OCI-LY3 (cell line): ENCODE measurements around the gene RFXAP.

ENCODE experiments used
- H2AFZ ChIP-seq: fragments of 200-600, 300-600 bp; shearing (Covaris generic); 2 replicates; pipeline ENCODE4 v1.6.0; 2014; ENCODE audit warnings: antibody characterized with exemption, low read depth, low read length
- H3K27ac ChIP-seq: fragments of 200-600, 300-600 bp; sonication (generic); 2 replicates; pipeline ENCODE4 v1.5.1; 2014; ENCODE audit warnings: mild to moderate bottlenecking, low read length, moderate library complexity, mixed read lengths
- H3K27me3 ChIP-seq: fragments of 200-600, 300-600 bp; sonication (generic); 2 replicates; pipeline ENCODE4 v1.6.1; 2014; ENCODE audit warnings: low read depth, low read length, mixed read lengths
- H3K36me3 ChIP-seq: fragments of 200-600, 300-600 bp; sonication (generic); replicated peaks from 2 replicates; pipeline ENCODE3; 2014; ENCODE audit warnings: low read depth, low read length, mixed read lengths
- H3K4me1 ChIP-seq: fragments of 300-600, 200-600 bp; sonication (generic); 2 replicates; pipeline ENCODE4 v1.6.1; 2014; ENCODE audit warnings: low read length, mixed read lengths
- H3K4me2 ChIP-seq: fragments of 200-600, 300-600 bp; sonication (generic); 2 replicates; pipeline ENCODE4 v1.6.1; 2014; ENCODE audit warnings: low read length, mixed read lengths
- H3K4me3 ChIP-seq: fragments of 300-600, 200-600 bp; sonication (generic); 2 replicates; pipeline ENCODE4 v1.5.1; 2014; ENCODE audit warnings: antibody characterized with exemption, mild to moderate bottlenecking, low read length, moderate library complexity
- H3K79me2 ChIP-seq: fragments of 300-600, 200-600 bp; shearing (Covaris generic); 2 replicates; pipeline ENCODE4 v1.6.1; 2014; ENCODE audit warnings: mild to moderate bottlenecking, low read length, mixed read lengths
- H3K9ac ChIP-seq: fragments of 300-600, 200-600 bp; shearing (Covaris generic); 2 replicates; pipeline ENCODE4 v1.6.0; 2014; ENCODE audit warnings: mild to moderate bottlenecking, low read length, moderate library complexity
- H3K9me3 ChIP-seq: fragments of 200-600, 300-600 bp; shearing (Covaris generic); 2 replicates; pipeline ENCODE4 v1.6.1; 2014; ENCODE audit warnings: low read length, mixed read lengths; ENCODE audit not compliant: insufficient read depth
- H4K20me1 ChIP-seq: fragments of 200-600, 300-600 bp; sonication (generic); 2 replicates; pipeline ENCODE4 v1.6.1; 2016; ENCODE audit warnings: low read length, mixed read lengths; ENCODE audit not compliant: insufficient read depth
- EZH2phosphoT487 ChIP-seq: fragments of 200-600 bp; shearing (Covaris generic); IDR thresholded peaks from 2 replicates; pipeline ENCODE4 v1.6.1; 2018; ENCODE audit warnings: antibody characterized with exemption, mixed run types, low read depth
- TF ChIP-seq, protein P1 (sequence below): fragments of 200-600, 300-600 bp; sonication (generic); IDR thresholded peaks from 2 replicates; pipeline ENCODE4 v1.5.1; 2014; ENCODE audit warnings: antibody characterized with exemption, low read length, low read depth

Gene RFXAP

DNA sequence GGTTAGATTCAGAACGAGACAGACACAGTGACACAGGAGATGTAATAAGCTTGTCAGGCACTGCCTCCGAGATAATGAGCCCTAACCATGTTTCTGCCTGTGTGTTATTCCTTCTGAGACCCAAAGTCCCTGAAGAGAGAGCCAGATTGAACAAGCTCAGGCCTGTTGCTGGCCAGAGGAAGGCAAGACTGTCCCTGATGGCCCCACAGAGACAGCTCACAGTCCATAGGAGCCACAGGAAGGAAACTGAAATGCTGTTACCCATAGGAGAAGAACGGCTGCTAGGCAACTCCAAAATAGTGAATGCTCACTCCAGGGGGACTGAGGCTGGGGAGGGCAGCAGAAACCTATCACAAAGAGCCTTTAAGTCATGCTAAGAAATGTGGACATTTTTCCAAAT, 31.8 kb upstream of the RFXAP start:
- Histone ChIP-seq H4K20me1 (no peaks in the 10 kb centered on the region), H3K36me3 (no peaks in the 10 kb centered on the region), H3K9ac (no peak overlapping the region), H3K4me1 (no peaks in the 10 kb centered on the region), H3K27ac (no peak overlapping the region), H3K9me3 (no peaks in the 10 kb centered on the region), H3K27me3 (no peaks in the 10 kb centered on the region), H3K4me2 (no peak overlapping the region), H3K79me2 (no peaks in the 10 kb centered on the region), H3K4me3 (no peak overlapping the region), H2AFZ (no peak overlapping the region)
- TF ChIP-seq, protein P1, sequence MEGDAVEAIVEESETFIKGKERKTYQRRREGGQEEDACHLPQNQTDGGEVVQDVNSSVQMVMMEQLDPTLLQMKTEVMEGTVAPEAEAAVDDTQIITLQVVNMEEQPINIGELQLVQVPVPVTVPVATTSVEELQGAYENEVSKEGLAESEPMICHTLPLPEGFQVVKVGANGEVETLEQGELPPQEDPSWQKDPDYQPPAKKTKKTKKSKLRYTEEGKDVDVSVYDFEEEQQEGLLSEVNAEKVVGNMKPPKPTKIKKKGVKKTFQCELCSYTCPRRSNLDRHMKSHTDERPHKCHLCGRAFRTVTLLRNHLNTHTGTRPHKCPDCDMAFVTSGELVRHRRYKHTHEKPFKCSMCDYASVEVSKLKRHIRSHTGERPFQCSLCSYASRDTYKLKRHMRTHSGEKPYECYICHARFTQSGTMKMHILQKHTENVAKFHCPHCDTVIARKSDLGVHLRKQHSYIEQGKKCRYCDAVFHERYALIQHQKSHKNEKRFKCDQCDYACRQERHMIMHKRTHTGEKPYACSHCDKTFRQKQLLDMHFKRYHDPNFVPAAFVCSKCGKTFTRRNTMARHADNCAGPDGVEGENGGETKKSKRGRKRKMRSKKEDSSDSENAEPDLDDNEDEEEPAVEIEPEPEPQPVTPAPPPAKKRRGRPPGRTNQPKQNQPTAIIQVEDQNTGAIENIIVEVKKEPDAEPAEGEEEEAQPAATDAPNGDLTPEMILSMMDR, result no peak
- no peak for TF ChIP-seq EZH2phosphoT487

GRCh38 chr13:36788276-36788675, 30.7 kb upstream of the RFXAP start:
- TF ChIP-seq EZH2phosphoT487, result no peak
- TF ChIP-seq, protein P1, result no peak
- no peaks in the 10 kb centered on the region for H3K27me3 ChIP-seq
- H2AFZ ChIP-seq, result no peak overlapping the region
- no peaks in the 10 kb centered on the region for H3K36me3 ChIP-seq
- no peak overlapping the region for H3K4me2 ChIP-seq
- no peaks in the 10 kb centered on the region for H3K79me2 ChIP-seq
- H3K9ac ChIP-seq, result no peak overlapping the region
- H3K9me3 ChIP-seq, result no peaks in the 10 kb centered on the region
- H4K20me1 ChIP-seq, result no peaks in the 10 kb centered on the region
- H3K4me3 ChIP-seq, result no peak overlapping the region
- H3K27ac ChIP-seq, result no peak overlapping the region
- H3K4me1 ChIP-seq, result no peaks in the 10 kb centered on the region

DNA sequence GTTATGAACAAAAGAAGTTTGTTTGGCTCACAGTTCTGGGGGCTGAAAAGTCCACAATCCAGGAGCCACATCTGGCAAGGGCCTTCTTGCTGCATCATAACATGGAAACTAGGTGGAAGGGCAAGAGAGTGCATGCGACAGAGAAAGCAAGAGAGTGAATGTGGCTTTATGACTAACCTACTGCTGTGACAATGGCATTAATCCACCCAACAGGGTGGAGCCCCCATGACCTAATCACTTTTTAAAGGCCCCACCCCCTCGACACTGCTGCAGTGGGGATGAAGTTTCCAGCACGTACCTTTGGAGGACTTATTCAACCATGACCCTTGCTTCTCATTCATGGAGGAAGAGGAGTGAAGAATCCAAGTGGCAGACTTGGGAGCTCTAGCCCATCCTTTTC, 30.0 kb upstream of the RFXAP start:
- Histone ChIP-seq H3K9ac (no peak overlapping the region), H3K4me3 (no peak overlapping the region), H3K9me3 (no peaks in the 10 kb centered on the region), H3K4me1 (no peaks in the 10 kb centered on the region), H3K4me2 (no peak overlapping the region), H3K79me2 (no peaks in the 10 kb centered on the region), H4K20me1 (no peaks in the 10 kb centered on the region), H3K36me3 (no peaks in the 10 kb centered on the region), H3K27ac (no peak overlapping the region), H3K27me3 (no peaks in the 10 kb centered on the region), H2AFZ (no peak overlapping the region)
- no peak for TF ChIP-seq EZH2phosphoT487
- TF ChIP-seq, protein P1, result no peak

DNA sequence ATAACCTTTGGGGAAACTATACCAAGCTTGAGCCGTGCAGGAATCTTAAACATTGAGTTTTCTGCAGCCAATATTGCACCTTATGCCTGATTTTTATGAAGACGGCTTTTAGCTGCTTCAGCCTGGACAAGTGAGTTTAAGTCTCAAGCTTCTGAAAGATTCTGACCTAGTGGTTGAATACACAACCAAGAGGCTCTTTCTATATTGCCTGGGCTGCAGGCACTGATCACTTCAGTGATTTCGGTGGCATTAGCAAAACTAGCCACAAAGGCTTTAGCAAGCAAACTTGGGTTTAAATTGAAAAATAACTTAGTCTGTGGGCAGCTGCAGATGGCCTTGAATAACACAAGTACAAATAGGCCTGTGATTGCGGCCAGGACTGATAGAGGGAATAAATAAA, 29.3 kb upstream of the RFXAP start:
- Histone ChIP-seq H2AFZ (no peak overlapping the region), H3K4me2 (no peak overlapping the region), H3K79me2 (no peaks in the 10 kb centered on the region), H3K27ac (no peak overlapping the region), H3K9ac (no peak overlapping the region), H3K36me3 (no peaks in the 10 kb centered on the region), H3K27me3 (no peaks in the 10 kb centered on the region), H4K20me1 (no peaks in the 10 kb centered on the region), H3K4me3 (no peak overlapping the region), H3K9me3 (no peaks in the 10 kb centered on the region), H3K4me1 (no peaks in the 10 kb centered on the region)
- TF ChIP-seq, protein P1, result no peak
- no peak for TF ChIP-seq EZH2phosphoT487
